CD4-positive, alpha-beta T cell treated with Interleukin-15 for 1 hour (primary cell): ENCODE results near the gene GPR55.

Experiments
- DNase-seq: peaks from one replicate; pipeline ENCODE4 v3.0.0-alpha.2; 2020

The GPR55 gene

DNA sequence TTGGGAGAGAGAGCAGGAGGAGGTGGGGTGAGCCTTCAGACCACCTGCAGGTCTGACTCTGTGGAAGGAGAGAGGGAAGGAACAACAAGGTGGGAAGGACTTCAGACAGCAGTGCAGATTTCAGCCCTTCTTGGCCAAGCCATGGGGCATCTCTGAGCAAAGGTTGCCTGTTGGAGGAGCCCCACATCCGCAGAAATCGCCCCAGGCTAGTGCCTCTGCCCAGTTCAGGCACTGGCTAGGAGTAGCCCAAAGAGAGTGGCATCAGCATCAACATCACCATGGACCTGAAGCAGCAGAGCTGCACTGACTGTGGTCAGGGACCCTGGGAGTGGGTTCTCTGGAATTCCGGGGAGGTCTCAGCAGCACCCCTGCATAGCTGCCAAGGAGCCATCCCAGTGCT lies 10.2 kb downstream of the GPR55 start:
- no peak for DNase-seq

DNA sequence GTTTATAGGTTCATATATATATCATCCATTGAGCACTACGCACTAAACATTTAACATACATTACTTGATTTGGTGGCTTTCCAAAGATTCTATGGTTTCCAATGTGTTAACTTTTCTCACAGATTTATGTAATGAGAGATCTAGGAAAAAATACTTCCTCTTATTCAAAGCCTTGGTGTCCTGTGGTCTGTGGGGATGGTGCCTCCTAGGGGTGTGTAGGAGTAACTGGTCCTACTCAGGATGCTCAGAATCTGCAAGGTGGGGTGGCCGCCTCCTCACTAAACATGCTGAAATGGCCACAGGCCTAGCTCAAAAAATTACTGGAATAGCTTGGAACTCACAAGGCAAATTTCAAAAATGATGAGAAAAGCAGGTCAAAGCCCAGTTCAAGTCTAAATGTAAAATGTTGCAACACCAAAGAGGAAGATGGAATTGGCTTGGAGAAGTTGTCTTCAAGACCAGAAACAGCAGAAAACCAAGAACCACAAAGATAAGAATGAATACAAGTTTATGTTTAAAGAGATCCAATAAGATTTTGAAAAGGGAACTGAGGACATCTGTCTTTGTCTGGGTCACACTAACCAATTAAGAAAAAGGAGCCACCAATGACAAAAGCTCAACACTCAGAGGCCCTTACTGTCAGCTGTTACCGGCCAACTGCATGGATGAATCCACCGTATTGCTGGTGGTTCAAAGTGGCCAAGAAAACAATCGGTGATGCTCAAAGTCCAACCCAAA lies 11.5 kb downstream of the GPR55 start:
- DNase-seq: peak; percentile 53

DNA sequence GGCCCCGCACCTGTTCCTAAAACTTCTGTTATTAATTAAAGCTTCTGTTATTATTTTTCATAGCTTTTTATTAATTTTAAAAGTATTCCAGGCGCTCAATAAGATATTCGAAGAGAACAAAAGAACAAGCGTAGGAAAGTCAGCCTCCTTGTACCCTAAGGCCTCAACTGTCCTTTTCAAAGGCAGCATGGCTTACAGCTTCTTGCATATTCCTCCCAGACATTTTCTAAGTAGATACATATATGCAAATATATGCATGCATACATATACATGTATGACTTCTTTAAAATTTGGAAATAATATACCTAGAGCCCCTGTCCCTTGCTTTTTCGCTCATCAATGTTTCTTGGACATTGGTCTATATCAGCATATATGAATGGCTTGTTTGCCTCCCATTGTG lies 12.3 kb downstream of the GPR55 start:
- DNase-seq: no peak

DNA sequence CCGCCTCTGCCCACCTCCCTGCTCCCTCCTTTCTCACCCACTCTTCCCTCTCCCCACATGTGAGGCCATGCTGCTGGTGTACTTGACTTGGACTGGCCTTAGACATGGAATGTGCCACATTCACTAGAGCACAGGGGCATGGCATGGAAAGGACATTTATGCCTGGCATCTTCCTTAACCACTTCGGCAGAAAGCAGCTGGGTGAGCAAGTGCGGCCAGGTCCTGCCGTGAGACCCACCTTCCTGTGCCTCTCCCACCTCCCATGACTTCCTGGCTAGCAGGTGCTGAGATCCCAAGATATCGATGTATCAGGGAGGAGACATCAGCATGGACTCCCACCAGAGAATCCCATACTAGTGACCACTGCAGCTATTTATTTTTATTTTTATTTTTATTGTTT lies 13.0 kb downstream of the GPR55 start:
- no peak for DNase-seq

DNA sequence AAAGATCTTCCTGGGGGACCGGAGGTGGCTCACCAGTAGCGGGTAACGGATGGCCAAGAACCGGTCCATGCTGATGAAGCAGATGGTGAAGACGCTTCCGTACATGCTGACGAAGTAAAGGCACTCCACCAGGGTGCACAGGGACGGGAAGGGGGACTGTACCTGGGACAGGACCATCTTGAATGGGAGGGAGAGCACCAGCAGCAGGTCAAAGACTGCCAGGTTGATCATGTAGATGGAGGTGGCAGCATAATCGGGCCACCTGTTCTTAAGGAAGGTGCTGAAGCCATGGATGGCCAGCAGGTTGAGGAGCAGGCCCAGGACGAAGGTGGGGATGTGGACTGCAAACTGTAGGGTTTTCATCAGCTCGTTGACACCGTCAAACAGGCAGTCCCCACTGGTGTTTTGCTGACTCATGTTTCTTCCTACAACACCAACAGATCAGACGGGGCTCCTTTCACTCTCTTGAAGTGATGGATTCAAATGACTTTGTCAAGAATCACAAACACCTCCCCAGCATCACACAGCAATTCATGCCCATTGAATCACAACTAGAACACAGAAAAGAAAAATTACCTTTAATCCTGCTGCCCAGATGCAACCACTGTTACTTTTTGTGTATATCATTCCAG lies 14.4 kb downstream of the GPR55 start:
- DNase-seq: no peak

DNA sequence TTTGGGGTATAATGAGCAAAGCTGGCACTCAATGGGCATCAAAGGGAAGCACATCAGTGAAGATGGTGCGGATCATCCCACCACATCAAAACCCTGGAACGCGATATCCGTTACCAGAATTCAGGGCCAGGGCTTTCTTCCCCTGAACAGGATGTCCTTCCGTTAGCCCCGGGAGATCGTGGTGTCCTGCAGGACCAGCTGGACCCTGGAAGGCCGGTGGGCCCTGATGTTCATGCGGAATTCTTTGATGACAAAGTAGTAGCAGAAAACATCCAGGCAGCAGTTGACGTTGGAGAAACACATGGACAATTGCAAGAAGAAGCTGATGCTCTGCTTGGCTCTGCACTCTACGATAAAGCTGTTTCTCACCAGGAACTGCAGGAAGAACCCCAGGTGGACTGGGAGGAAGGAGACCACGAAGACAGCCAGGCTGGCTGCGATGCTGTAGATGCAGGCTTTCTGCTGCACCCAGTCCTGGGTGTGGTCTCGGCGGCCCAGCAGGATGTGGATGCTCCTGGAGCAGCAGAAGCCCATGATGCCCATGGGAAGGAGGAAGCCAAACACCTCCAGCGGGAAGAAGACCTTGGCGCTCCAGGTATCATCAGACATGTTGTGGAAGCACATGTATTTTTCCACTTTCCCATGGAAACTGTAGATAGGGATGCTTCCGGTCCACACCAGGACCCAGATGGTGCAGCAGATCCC lies 15.0 kb downstream of the GPR55 start:
- DNase-seq: no peak

DNA sequence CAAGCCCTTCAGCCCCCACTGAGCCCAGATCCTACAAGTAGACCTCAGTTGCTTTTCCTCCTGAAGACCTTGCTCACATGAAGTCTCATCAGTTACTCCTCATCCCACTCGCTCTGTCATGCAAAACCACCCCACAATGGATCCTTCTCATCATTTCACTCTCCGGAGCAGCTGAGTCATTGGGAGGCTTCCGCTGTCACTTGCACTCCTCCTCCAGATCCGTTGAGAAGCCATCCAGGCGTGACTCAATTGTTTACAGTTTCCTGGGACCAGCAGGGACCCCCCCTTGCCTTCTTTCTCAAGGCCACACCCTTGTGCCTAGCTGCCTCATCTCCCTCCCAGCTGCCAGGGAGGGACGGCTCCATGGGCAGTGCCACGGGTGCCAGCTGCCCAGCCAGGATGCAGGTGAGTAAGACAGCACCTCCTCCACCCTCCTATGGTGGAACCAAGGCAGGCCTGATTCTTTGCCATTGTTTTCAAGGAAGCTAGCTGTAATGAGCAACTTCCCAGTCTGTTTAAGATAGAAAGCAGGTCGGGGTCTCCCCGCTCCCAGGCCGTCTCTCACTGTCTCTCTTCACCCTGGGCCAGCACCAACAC lies 16.3 kb downstream of the GPR55 start:
- DNase-seq: no peak

DNA sequence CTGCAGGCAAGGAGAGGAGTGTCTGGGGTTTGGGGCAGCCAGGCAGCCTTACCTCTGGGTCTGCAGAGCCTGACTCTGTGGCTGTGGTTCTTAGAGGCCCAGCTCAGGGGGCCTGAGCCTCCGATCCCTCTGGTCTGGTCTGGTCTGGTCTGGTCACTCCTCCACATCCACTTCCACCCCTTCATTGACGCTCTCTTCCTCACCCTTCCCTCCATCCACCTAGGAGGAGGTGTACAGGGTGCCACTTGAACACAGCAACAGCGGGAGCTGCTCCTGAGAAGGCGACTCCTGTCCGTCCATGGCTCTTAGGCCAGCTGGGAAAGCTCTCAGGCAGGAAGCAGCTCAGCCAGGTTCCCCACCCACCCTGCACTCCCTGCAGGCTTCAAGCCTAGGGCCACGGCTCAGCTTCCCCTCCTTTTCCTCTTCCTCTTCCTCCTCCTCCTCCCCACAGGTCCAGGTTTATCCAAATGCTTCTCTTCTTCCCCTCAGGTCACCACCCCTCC lies 16.9 kb downstream of the GPR55 start:
- no peak for DNase-seq

DNA sequence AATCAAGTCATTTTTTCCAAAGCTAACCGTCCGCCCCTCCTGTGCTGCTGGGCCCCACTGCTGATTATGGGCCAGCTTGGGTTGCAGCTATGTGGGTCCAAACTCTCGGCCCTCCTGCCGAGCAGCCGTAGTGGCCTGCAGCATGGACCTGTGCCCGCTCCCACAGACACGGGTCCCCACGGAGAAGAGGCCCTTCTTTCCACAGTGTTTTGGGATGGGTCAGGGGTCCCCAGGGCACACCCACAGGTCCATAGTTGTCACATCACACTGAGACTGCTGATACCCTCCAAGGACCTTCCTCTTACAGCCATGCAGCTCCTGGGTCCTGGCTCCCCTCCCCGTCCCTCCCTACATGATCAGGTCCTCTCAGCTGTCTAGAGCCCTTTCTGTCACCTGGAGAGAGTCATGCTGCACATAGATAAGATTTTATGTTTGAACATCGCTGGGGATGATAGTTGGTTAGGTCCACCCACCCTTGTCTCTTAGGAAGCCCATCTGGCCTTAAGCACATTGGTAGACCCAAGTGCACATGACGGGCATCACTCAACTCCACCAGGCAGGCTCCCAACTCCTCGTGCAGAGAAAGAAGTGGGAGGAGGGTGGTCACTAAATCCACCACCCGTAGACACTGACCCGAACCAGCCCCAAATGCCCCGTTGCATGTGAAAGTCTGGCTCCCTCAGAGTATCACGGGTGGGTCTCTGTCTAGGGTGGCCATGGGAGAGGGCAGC lies 17.5 kb downstream of the GPR55 start:
- peak; percentile 10 for DNase-seq

DNA sequence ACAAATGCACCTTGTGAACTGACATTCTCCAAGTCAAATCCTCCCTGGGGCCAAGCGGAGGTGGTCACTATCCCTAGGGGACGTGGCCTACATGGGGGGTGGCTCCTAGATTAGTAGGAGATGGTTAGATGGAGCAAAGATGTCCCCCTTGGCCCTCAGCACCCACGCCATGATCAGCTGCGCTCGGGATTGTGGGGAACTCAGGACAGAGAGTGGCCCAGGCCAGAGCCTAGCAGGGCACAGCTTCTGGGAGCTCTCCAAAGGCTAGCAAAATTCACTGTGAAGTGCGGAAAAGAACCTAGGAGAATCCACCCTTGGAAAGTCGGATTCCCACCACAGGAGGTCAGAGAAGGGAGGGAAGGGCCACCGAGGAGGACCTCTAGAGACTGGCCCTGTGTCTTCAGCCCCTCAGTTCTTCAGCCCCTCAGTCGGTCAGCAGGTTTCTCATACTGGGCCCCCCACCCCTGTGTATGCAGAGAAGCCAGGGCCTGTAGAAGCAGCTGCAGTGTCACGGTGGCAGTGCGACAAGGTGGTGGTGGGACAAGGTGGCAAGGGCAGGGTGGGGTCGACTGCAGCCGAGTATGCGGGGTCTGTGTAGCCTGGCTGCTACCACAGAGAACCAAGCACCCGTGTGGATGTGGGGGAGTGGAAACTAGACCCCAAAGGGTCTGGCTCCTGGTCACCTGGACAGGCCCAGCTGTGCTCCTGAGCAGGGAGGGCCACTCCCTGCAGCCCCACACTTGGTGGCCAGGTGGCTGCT lies 18.4 kb downstream of the GPR55 start:
- DNase-seq: no peak

DNA sequence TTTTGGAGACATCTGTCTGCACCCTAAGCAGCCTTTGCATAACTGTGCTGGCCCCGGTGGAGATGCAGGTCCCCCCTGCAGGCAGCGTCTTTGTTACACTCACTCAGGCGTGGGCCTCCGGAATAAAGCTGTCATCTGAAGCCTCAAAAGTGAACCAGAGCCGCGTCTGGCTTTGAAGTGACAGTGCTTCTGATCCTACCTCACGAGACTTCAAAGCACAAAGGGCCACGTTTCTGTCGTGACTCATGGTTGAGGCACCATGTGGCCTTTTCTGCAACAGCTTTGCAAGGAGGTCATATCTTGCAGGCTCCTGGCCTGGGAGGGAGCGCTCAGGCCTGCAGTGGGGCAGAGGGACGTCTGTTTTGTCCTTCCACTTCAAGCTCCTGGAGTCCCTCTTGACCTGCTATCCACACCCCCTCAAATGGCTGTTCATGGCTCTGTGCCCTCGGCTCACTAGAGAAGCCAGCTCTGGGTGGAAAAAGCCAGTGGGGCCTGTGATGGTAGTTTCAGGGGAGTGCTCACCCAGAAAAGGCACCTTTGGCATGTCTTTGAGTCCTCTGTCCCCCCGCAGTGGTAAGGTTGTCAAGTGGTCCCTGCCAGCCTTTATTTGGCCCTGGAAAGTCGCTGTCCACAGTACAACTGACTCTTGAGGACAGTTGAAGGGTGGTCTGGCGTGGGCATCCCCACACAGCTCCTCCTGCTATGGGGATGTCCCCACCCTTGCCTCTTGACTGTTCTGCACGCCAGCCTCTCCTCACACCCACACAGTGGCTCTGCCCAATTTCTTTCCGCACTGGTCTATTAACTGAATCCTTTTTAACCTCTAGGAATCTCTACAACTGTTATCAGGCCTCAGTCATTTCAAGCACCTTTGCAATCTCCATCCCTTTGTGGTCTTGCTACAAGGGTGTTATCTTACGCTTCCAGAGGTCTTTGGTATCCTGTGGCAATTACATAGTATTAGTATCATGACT lies 19.3 kb downstream of the GPR55 start:
- DNase-seq: peak; percentile 68

DNA sequence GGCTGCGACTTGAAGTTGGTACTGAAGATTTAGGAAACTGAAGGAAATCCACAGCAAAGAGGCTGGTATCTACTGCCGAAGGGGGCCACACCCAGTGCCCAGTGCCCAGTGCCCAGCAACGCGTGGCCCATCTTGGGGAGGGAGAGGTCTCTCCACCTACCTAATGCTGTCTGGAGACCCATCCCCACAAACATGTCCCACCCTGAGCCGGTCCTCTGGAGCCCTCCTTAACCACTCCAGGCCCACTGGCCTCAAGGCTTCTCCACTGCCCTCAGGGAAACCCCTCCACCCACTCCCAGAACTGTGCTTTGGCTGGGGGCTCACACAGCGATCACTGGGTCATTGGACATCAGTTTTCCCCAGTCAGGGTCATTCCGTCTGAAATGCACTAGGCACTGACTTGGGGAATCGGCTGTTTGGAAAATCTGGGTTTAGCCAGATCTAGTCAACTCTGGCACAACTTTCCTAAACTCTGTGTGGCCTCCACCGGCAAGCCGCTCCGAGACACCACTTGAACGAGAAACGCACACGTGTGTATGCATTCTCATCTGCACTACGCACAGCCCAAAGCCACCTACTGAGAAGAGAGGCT lies 20.1 kb downstream of the GPR55 start:
- DNase-seq: no peak

DNA sequence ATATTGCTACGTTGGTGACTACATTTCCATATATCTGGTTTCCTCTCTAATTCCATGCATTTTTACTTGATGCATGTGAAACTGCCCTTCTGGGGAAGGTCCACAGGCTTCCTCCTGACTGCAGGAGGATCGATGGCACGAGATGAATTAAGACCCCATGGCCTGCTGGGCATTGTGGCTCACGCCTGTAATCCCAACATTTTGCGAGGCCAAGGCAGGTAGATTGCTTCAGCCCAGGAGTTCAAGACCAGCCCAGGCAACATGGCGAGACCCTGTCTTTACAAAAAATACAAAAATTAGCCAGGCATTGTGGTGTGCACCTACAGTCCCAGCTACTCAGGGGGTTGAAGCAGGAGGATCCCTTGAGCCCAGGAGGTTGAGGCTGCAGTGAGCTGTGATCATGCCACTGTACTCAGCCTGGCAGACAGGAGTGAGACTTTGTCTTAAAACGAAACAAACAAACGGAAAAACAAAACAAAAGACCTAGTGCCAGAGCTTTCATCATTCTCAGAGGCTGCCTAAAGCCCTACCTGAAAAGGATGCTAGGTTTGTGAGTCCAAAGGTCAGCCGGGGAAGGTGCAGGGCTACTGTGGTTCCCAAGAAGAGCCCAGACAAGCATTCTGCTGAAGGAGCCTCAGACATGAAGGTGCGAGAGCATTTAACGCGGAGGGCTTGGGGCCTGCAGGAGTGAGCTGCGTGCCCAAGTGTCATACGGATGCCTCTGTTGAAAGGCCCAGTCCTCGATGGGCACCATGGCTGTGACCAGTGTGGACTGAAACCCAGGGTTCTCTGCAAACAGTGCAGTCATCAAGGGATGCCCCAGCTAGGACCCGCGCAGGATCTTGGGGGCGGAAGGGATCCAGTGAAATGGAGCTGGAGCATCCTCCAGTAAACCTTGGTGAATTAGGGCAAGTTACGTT lies 21.6 kb downstream of the GPR55 start:
- no peak for DNase-seq

DNA sequence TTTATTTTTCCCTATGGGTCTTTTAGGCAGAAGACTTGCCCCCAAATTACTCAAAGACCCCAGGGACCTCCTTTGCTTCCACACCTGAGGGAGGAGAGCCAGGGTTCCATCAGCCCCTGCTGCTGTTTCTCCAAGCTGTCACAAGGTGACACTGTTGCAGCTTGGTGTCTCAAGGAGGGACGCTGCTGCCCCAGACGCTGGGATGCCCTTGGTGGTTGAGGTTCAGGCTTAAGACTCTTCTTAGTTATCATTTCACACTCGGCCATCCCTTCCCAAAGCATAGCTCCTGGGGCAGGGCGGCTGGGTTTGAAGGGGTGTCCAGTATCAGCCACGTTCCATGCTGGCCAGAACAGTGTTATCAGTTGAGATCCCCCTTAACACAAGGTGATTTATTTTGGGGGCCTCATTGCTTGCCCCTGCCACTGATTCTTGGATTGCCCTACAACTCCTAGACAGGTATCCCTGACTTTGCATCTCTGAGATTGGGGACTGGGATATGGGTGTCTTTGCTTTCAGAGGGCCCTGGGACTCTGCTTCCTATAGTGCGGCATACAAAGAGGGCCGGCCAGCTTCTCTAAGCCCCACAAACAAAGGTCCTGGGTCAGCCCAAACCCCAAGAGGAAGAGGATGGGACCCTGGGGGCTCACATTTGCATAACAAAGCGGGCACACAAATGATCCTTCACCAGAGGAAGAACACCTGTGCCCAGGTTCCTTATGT lies 22.7 kb downstream of the GPR55 start:
- peak; percentile 39 for DNase-seq

DNA sequence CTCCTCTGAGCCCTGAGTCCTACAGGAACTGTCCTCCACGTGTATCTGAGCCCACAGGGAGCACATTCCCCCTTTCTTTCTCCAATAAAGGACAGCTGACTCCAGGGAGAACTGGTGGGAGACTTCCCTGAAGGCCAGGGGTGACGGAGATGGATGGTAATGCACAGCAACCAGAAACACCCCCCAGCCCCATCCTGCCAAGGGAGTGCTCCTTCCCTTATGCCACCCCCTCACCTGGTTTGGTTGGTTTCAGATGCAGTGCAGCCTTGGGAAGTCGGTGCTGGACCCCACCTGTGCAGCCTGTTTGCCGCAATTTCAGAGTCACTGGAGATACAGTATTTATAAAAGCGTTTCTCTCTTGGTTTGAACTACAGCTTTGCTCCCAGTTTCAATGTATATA lies 24.0 kb downstream of the GPR55 start:
- DNase-seq: no peak

DNA sequence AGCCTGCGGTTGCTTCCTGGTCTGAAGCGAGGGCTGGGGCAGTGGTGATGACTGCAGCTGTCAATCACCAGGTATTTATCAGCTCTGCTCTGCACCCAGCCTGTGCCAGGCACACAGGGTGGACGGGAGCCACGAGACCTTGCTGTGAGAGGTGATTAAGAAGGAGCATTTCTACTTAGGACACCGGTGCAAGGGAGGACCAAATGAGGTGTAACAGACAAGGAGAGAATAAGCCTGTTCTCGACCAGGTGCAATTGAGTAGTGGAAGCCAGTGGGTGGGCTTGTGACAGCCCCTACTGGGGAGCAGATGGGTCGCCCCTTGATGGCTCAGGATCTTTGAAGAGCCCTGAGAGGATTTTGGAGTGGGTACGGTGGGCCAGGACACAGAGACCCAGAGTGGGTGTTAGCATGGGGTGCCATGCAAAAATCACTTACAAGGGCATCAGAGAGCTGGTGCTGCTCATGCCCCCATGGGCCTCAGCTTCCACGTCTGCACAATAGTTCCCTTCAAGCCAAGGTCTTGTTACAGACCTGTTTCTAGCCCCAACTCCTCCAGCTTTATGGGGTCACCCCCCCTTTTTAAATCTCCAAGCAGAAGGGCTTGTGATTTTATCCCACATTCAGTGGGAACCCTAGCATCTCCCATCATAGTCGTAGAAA lies 24.6 kb downstream of the GPR55 start:
- DNase-seq: no peak

DNA sequence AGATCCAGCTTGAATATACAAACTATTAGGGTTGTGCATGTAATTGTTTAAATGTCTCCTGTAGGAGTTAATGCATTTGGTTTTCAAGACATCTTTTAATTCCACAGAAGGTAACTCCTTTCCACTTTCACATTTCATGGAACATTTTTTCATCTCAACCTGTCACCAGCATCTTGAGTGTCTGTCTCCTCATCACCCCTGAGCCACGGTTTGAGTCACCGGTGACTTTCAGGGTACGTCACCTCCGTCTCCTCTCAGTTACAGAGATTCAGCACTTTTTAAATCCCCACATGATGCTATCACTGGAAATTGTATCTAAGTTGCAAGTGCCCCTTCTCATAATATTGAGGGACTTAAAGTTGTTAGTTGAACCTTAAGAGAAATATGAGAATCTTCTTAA lies 25.3 kb downstream of the GPR55 start:
- DNase-seq: no peak

DNA sequence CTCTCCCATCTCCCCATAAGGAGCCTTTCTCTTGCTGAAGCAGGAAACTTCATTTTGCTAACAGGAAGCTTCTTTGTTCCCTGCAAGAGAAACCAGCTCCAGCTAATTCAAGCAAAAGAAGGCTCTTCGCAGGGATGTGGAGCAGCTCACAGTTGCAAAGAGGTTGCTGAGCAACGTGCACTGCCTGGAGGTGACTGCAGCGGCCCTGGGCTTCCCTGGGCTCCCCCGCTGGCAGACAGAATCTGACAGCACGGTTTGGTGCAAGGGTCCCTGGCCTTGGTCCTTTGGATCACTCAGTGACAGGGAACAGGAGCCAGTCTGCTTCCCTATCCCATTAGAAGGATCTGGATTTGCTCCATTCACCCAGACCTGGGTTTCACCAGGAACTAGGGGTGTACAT lies 25.8 kb downstream of the GPR55 start:
- no peak for DNase-seq
